K562 (cell line): Measurements from ENCODE around the gene NR6A1. TPM values are rescaled to one million over a fixed set of nuclear protein-coding genes. Genes with fewer than 3 reads are reported as not detected.

ENCODE experiments used
- ATAC-seq: fragments of 200-7000 bp; cut with Tn5 transposase; 3 replicates; pipeline ENCODE4 v1.9.1; 2020; ENCODE audit warnings: moderate library complexity
- BruUV-seq: library from RNA; stranded (reverse); fragments of 400-500 nt; replicated peaks from 2 replicates; lab custom pipeline; 2021; lab: Mats Ljungman, UMichigan
- CTCF ChIA-PET: fragments of 300-600 bp; formaldehyde crosslinking; extraction: SDS; loops from one replicate; lab custom pipeline; 2021; ENCODE audit warnings: low intra/inter-chr PET ratio; lab: Yijun Ruan, JAX
- POLR2A ChIA-PET: fragments of 300-600, 350-650 bp; sonication (Branson Sonifier 250); formaldehyde crosslinking; extraction: SDS; loops from one replicate; lab custom pipeline; 2021; ENCODE audit warnings: antibody characterized with exemption, inconsistent platforms; lab: Yijun Ruan, JAX
- DNase-seq, 4 experiments: peaks; one replicate each; pipeline versions ENCODE4 v3.0.0 to v3.0.0-alpha.2; 2011 to 2018; ENCODE audit warnings: low spot score in 3 of 4, mixed read lengths in 3 of 4; ENCODE audit errors: extremely low read depth in 1 of 4
- FAIRE-seq: peaks from 2 replicates; lab custom pipeline; 2011; peaks lifted over from hg19 to GRCh38; lab: Jason Lieb, UNC
- H2AFZ ChIP-seq: 2 replicates; pipeline ENCODE4 v1.6.0; 2011; ENCODE audit warnings: low read depth, low read length, control low read depth, inconsistent platforms
- H3K27ac ChIP-seq: fragments of 200-600 bp; 3 replicates; pipeline ENCODE4 v1.8.0; 2011; ENCODE audit warnings: low read depth, mild to moderate bottlenecking, control low read depth, inconsistent platforms, low read length, moderate library complexity, mixed read lengths; ENCODE audit errors: extremely low read depth
- H3K27me3 ChIP-seq, 2 experiments: fragments of 300-600 bp in 1 of 2; 2 replicates in 1 of 2; 3 replicates in 1 of 2; pipeline versions ENCODE4 v1.6.0 to v1.8.0; 2011; ENCODE audit warnings: inconsistent platforms in 2 of 2, low read length in 2 of 2, mild to moderate bottlenecking in 1 of 2, mixed read lengths in 1 of 2, moderate library complexity in 1 of 2; ENCODE audit not compliant: control insufficient read depth in 2 of 2, insufficient read depth in 2 of 2
- H3K36me3 ChIP-seq: fragments of 300-600 bp; 3 replicates; pipeline ENCODE4 v1.8.0; 2011; ENCODE audit warnings: mild to moderate bottlenecking, low read length, inconsistent platforms; ENCODE audit not compliant: control insufficient read depth, insufficient read depth
- H3K4me1 ChIP-seq, 2 experiments: fragments of 200-600 bp in 1 of 2; replicated peaks in 1 of 2; 2 replicates in 1 of 2; 3 replicates in 1 of 2; pipeline versions ENCODE4 v1.5.1 to v1.8.0; 2011; ENCODE audit warnings: inconsistent platforms in 2 of 2, low read length in 2 of 2, mild to moderate bottlenecking in 1 of 2, mixed read lengths in 1 of 2, moderate library complexity in 1 of 2; ENCODE audit not compliant: control insufficient read depth in 2 of 2, insufficient read depth in 2 of 2
- H3K4me2 ChIP-seq: 2 replicates; pipeline ENCODE4 v1.6.1; 2011; ENCODE audit warnings: low read length, control low read depth, inconsistent platforms, mixed read lengths; ENCODE audit not compliant: insufficient read depth
- H3K4me3 ChIP-seq: fragments of 200-600 bp; sonication (generic), shearing (Covaris generic); 2 replicates; pipeline ENCODE4 v1.5.1; 2016; ENCODE audit warnings: control low read depth, inconsistent platforms
- H3K79me2 ChIP-seq: fragments of 200-600 bp; 3 replicates; pipeline ENCODE4 v1.8.0; 2011; ENCODE audit warnings: low read length, inconsistent platforms; ENCODE audit not compliant: control insufficient read depth, insufficient read depth
- H3K9ac ChIP-seq, 2 experiments: 2 replicates each; pipeline versions ENCODE4 v1.6.0 to v1.6.1; 2011; ENCODE audit warnings: low read depth in 2 of 2, low read length in 2 of 2, control low read depth in 1 of 2, inconsistent platforms in 1 of 2, mild to moderate bottlenecking in 1 of 2, mixed read lengths in 1 of 2; ENCODE audit not compliant: insufficient read depth in 1 of 2
- H3K9me1 ChIP-seq: one replicate; pipeline ENCODE4 v1.6.0; 2011; ENCODE audit warnings: inconsistent platforms, mild to moderate bottlenecking, low read length, moderate library complexity; ENCODE audit not compliant: control insufficient read depth, insufficient read depth
- H3K9me3 ChIP-seq: replicated peaks from 2 replicates; pipeline ENCODE4 v1.5.1; 2011; ENCODE audit warnings: low read depth, low read length, inconsistent platforms; ENCODE audit not compliant: control insufficient read depth, insufficient read depth
- H4K20me1 ChIP-seq: replicated peaks from 2 replicates; pipeline ENCODE4 v1.6.1; 2011; ENCODE audit warnings: low read length, inconsistent platforms, mixed read lengths; ENCODE audit not compliant: control insufficient read depth, insufficient read depth
- ERF ChIP-seq: fragments of 450-650 bp; formaldehyde crosslinking; IDR thresholded peaks from 2 replicates; pipeline ENCODE4 v1.4.0; 2020; ENCODE audit warnings: mild to moderate bottlenecking, mixed read lengths
- ESRRA ChIP-seq: fragments of 450-650 bp; IDR thresholded peaks from 2 replicates; pipeline ENCODE4 v1.6.1; 2014; ENCODE audit warnings: low read depth, mild to moderate bottlenecking, moderate library complexity, borderline replicate concordance
- HSF4 ChIP-seq: fragments of 250-450 bp; sonication (Bioruptor Pico); IDR thresholded peaks from 2 replicates; pipeline ENCODE4 v2.1.2; 2022; ENCODE audit warnings: mild to moderate bottlenecking, moderate library complexity, borderline replicate concordance
- KDM1A ChIP-seq, 2 experiments: fragments of 450-650 bp; IDR thresholded peaks; 2 replicates each; pipeline ENCODE4 v1.6.1; 2016; ENCODE audit warnings: mild to moderate bottlenecking in 2 of 2
- TCF3 ChIP-seq: sonication (generic); formaldehyde crosslinking; IDR thresholded peaks from 2 replicates; pipeline ENCODE4 v1.4.0; 2020; ENCODE audit warnings: mild to moderate bottlenecking, missing genetic modification reagents
- WHSC1 ChIP-seq: IDR thresholded peaks from one replicate; pipeline ENCODE4 v1.6.1; 2012; ENCODE audit warnings: low read length, control low read depth, inconsistent platforms
- ZNF175 ChIP-seq: fragments of 200-800 bp; sonication (Bioruptor generic); IDR thresholded peaks from 2 replicates; pipeline ENCODE4 v1.6.1; 2016; ENCODE audit warnings: low read depth, mild to moderate bottlenecking, missing genetic modification characterization, missing compliant biosample characterization
- ZNF184 ChIP-seq: sonication (generic); formaldehyde crosslinking; IDR thresholded peaks from 2 replicates; pipeline ENCODE4 v1.5.0; 2020; ENCODE audit warnings: missing genetic modification reagents
- ZNF224 ChIP-seq: sonication (generic); formaldehyde crosslinking; IDR thresholded peaks from 2 replicates; pipeline ENCODE4 v1.8.0; 2022; ENCODE audit warnings: mild to moderate bottlenecking, missing genetic modification reagents
- ZNF589 ChIP-seq: fragments of 200-800 bp; sonication (Bioruptor generic); IDR thresholded peaks from 2 replicates; pipeline ENCODE4 v1.6.1; 2016; ENCODE audit warnings: low read depth, missing genetic modification characterization, missing compliant biosample characterization
- ZNF668 ChIP-seq: fragments of 250-450 bp; sonication (Bioruptor Pico); IDR thresholded peaks from 2 replicates; pipeline ENCODE4 v1.8.0; 2022; ENCODE audit warnings: mild to moderate bottlenecking, inconsistent platforms
- ZNF717 ChIP-seq: fragments of 250-450 bp; sonication (Bioruptor Pico); IDR thresholded peaks from 2 replicates; pipeline ENCODE4 v1.5.0; 2021
- ZZZ3 ChIP-seq: fragments of 450-650 bp; IDR thresholded peaks from 2 replicates; pipeline ENCODE4 v1.6.1; 2016; ENCODE audit warnings: antibody characterized with exemption, mild to moderate bottlenecking, moderate library complexity
- WGBS: fragments of 100-300 bp; shearing (Covaris generic); methylation state at CpG from one replicate; pipeline ENCODE4 v1.1.6; 2016; ENCODE audit warnings: low coverage, mixed read lengths; ENCODE audit not compliant: insufficient coverage; ENCODE audit errors: missing lambda C conversion rate; 5-methylcytosine and 5-hydroxymethylcytosine counted together
- in situ Hi-C: fragments of 300-500 bp; cut with MboI; formaldehyde crosslinking; loops from 4 replicates; pipeline ENCODE4 v1.15.0; 2018; ENCODE audit warnings: inconsistent platforms, mixed read lengths
- intact Hi-C: fragments of 100-400 bp; cut with micrococcal nuclease; formaldehyde crosslinking; loops from 2 replicates; pipeline ENCODE4 v1.14.2; 2022
- polyA plus RNA-seq, 8 experiments: library from polyadenylated mRNA; depleted of rRNA in 4 of 8; stranded (reverse) in 5 of 8; unstranded in 3 of 8; fragments of >200 nt; fragmentation: Nextera tagmentation in 2 of 8; fragmentation: Illumina TruSeq in 1 of 8; extraction: Ambion mirVana in 2 of 8; extraction: Trizol in 1 of 8; gene quantifications; 2 replicates each; pipeline versions ENCODE4 v1.2.1 to v1.2.3, GENCODE V29; 2011 to 2014; ENCODE audit warnings: inconsistent platforms in 1 of 8, missing spikeins in 1 of 8
- total RNA-seq, 7 experiments: library from RNA; depleted of rRNA in 6 of 7; stranded (reverse); fragments of >200 nt in 6 of 7; fragmentation: Illumina TruSeq in 2 of 7; extraction: Trizol in 2 of 7; gene quantifications; 2 replicates each; pipeline versions ENCODE4 v1.2.1 to v1.2.3, GENCODE V29; 2011 to 2021; ENCODE audit warnings: low replicate concordance in 1 of 7
- TF ChIP-seq, protein P1 (sequence below), 2 experiments: fragments of 450-650 bp in 1 of 2; sonication (generic) in 1 of 2; formaldehyde crosslinking in 1 of 2; IDR thresholded peaks; 2 replicates each; pipeline versions ENCODE4 v1.7.1 to v1.9.0; 2016 to 2022; ENCODE audit warnings: inconsistent platforms in 1 of 2, mild to moderate bottlenecking in 1 of 2, missing genetic modification reagents in 1 of 2
- TF ChIP-seq, protein P2 (sequence below): fragments of 450-650 bp; IDR thresholded peaks from 2 replicates; pipeline ENCODE4 v1.6.1; 2016; ENCODE audit warnings: low read depth, mild to moderate bottlenecking, moderate library complexity

Gene NR6A1
- total and polyA plus RNA-seq, 9 of the 15 experiments (the other 6 are each of a cell fraction or from before 2014, with no cell fraction given) = 9.7 to 55.4 (median 28.3) TPM

DNA sequence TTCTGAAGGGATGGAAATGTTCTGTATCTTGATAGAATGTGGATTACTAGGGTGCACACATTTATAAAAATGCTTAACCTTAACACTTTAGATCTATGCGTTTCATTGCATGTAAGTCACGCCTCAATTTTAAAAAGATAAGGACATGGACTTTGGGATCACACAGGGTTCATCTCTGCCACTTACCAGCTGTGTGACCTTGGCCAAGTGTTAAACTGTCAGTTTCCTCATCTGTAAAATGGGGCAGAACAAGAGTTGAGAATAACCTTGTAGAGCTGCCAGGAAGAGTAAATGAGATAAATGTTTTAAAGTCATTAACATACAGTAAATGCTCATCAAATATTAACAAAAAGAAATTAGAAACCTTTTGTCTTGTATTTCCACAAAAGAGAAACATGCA lies 53.5 kb downstream of the NR6A1 start:
- peaks cover 20% of the 10 kb centered on the region for H3K36me3 ChIP-seq
- no peaks in the 10 kb centered on the region for H3K9me1 ChIP-seq
- 75% methylated on average over 2 of the region's 2 CpGs for WGBS
- DNase-seq = no peak
- POLR2A ChIA-PET = interaction anchor here (0.9 kb wide), 1 partner anchor 9 kb away, joined by 4 read pairs; no protein-coding TSS in a partner anchor
- CTCF ChIA-PET = no interaction called here
- no peak for ATAC-seq
- H3K4me1 ChIP-seq = peaks cover 0 to 17% of the 10 kb centered on the region in 2 experiments; a peak in 2 of 5 replicates
- no TSS peak for BruUV-seq
- H4K20me1 ChIP-seq = no peaks in the 10 kb centered on the region
- in situ Hi-C loops = loop anchor here (5.0 to 25.0 kb wide), 2 partner anchors 45 to 305 kb away; partner anchors contain the start of gene PSMB7
- no peaks in the 10 kb centered on the region for H3K27me3 ChIP-seq
- no peak overlapping the region for H3K4me3 ChIP-seq
- peaks cover 10% of the 10 kb centered on the region for H3K79me2 ChIP-seq
- H3K27ac ChIP-seq = no peak overlapping the region
- intact Hi-C loops = no loop called here
- no peak overlapping the region for H3K9ac ChIP-seq
- H3K9me3 ChIP-seq = no peaks in the 10 kb centered on the region
- no peak for FAIRE-seq
- H3K4me2 ChIP-seq = no peak overlapping the region
- H2AFZ ChIP-seq = no peak overlapping the region
- TF ChIP-seq ZNF589 (CRISPR knock-in tag) (no peak), KDM1A (IDR thresholded peaks at IDR 0.05) (peak in 1 of 2 experiments; percentile 37; a peak in 1 of 4 replicates), WHSC1 (no peak), ZZZ3 (no peak), TCF3 (CRISPR knock-in tag) (no peak), ZNF668 (CRISPR knock-in tag) (no peak), HSF4 (CRISPR knock-in tag) (no peak), ZNF184 (CRISPR knock-in tag) (no peak), ERF (CRISPR knock-in tag) (no peak), ESRRA (peak; percentile 97), ZNF717 (CRISPR knock-in tag) (no peak), ZNF224 (CRISPR knock-in tag) (no peak), ZNF175 (CRISPR knock-in tag) (no peak)
- TF ChIP-seq, protein P1, sequence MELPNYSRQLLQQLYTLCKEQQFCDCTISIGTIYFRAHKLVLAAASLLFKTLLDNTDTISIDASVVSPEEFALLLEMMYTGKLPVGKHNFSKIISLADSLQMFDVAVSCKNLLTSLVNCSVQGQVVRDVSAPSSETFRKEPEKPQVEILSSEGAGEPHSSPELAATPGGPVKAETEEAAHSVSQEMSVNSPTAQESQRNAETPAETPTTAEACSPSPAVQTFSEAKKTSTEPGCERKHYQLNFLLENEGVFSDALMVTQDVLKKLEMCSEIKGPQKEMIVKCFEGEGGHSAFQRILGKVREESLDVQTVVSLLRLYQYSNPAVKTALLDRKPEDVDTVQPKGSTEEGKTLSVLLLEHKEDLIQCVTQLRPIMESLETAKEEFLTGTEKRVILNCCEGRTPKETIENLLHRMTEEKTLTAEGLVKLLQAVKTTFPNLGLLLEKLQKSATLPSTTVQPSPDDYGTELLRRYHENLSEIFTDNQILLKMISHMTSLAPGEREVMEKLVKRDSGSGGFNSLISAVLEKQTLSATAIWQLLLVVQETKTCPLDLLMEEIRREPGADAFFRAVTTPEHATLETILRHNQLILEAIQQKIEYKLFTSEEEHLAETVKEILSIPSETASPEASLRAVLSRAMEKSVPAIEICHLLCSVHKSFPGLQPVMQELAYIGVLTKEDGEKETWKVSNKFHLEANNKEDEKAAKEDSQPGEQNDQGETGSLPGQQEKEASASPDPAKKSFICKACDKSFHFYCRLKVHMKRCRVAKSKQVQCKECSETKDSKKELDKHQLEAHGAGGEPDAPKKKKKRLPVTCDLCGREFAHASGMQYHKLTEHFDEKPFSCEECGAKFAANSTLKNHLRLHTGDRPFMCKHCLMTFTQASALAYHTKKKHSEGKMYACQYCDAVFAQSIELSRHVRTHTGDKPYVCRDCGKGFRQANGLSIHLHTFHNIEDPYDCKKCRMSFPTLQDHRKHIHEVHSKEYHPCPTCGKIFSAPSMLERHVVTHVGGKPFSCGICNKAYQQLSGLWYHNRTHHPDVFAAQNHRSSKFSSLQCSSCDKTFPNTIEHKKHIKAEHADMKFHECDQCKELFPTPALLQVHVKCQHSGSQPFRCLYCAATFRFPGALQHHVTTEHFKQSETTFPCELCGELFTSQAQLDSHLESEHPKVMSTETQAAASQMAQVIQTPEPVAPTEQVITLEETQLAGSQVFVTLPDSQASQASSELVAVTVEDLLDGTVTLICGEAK (IDR thresholded peaks at IDR 0.05) = no peak
- TF ChIP-seq, protein P1 (CRISPR knock-in tag; IDR thresholded peaks at IDR 0.05) = no peak
- TF ChIP-seq, protein P2, sequence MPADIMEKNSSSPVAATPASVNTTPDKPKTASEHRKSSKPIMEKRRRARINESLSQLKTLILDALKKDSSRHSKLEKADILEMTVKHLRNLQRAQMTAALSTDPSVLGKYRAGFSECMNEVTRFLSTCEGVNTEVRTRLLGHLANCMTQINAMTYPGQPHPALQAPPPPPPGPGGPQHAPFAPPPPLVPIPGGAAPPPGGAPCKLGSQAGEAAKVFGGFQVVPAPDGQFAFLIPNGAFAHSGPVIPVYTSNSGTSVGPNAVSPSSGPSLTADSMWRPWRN = no peak
